Stimulated activated CD4-positive, alpha-beta T cell treated with anti-CD3 and anti-CD28 coated beads, Interleukin-15, amount 100 ng/mL, for 24 hours (primary cell): ENCODE measurements around the gene ICAM3.

Source experiments
- DNase-seq: peaks from one replicate; pipeline ENCODE4 v3.0.0-alpha.2; 2020

ICAM3 gene

DNA sequence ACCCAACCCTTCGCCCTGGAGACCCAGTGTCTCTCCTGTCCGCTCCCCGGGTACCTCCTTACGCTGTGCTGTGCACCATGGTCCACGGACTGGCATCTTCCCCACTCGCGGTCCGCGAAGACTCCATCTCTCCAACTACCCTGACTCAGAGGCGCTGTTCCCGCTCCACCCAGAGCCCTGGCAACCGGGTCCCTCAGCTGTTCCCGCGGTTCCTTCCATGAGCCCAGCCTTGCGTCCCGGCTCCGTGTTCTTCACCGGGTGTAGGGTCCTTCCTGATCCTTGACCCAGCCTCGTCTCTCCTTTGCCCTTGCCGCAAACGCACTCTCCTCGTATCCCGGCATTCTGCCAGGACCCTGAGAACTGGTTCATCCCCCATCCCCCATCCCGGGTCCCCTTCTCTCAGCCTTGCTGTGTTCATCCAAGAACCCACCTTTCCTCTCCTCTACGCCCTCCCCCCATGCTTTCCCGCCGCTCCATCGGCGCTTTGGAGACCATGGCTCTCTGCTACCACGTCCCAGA is 49.0 kb downstream of the ICAM3 start:
- peak; percentile 29 for DNase-seq

DNA sequence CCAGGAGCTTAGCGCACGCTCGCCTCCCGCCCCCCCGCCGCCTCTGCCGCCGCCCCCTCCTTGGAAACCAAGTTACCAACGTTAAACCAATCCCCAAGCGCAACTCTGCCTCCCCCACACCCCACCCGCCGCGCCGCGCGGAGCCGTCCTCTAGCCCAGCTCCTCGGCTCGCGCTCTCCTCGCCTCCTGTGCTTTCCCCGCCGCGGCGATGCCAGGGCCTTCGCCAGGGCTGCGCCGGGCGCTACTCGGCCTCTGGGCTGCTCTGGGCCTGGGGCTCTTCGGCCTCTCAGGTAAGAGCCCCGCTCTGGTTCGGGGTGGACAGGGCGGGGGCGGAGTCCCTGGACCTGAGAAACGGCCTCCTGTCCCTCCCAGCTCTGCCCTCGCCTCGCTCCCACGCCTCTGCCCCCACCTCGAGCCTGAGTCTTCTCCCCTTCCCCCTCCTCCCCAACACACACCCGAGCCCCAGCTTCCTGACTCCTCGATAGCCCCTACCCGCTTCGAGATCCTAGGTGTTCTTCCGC is 49.5 kb downstream of the ICAM3 start, which contains the start of gene ICAM5:
ICAM5 (plus strand) TSS at position 117 of the 521 bp plus-strand sequence; CDS start at position 209, 92 bp downstream.
- DNase-seq, result peak; percentile 61

DNA sequence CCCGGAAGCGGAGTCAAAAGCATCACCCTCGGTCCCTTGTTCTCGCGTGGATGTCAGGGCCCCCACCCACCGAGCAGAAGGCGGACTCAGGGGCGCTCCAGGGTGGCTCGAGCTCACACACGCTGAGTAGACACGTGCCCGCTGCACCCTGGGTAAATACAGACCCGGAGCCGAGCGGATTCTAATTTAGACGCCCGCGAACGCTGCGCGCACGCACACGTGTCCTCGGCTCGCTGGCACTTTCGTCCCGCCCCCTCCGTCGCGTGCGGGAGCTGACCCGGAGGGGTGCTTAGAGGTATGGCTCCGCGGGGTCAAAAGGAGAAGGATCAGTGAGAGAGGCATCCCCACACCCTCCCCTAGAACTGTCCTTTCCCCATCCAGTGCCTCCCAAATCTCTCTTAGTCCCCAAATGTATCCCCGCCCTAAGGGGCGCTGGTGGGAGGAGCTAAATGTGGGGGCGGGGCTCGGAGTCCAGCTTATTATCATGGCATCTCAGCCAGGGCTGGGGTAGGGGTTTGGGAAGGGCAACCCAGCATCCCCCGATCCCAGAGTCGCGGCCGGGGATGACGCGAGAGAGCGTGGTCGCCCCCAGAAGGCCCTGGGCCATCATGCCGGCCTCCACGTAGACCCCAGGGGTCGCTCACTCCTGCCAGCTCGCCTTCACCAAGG is 50.1 kb downstream of the ICAM3 start:
- peak; percentile 80 for DNase-seq

DNA sequence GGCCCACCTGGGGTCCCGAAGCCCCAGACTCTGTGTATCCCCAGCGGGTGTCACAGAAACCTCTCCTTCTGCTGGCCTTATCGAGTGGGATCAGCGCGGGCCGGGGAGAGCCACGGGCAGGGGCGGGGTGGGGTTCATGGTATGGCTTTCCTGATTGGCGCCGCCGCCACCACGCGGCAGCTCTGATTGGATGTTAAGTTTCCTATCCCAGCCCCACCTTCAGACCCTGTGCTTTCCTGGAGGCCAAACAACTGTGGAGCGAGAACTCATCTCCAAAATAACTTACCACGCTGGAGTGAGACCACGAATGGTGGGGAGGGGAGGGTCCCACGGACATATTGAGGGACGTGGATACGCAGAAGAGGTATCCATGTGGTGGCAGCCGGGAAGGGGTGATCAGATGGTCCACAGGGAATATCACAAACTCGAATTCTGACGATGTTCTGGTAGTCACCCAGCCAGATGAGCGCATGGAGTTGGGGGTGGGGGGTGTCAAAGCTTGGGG is 50.7 kb downstream of the ICAM3 start:
- DNase-seq, result peak; percentile 73

DNA sequence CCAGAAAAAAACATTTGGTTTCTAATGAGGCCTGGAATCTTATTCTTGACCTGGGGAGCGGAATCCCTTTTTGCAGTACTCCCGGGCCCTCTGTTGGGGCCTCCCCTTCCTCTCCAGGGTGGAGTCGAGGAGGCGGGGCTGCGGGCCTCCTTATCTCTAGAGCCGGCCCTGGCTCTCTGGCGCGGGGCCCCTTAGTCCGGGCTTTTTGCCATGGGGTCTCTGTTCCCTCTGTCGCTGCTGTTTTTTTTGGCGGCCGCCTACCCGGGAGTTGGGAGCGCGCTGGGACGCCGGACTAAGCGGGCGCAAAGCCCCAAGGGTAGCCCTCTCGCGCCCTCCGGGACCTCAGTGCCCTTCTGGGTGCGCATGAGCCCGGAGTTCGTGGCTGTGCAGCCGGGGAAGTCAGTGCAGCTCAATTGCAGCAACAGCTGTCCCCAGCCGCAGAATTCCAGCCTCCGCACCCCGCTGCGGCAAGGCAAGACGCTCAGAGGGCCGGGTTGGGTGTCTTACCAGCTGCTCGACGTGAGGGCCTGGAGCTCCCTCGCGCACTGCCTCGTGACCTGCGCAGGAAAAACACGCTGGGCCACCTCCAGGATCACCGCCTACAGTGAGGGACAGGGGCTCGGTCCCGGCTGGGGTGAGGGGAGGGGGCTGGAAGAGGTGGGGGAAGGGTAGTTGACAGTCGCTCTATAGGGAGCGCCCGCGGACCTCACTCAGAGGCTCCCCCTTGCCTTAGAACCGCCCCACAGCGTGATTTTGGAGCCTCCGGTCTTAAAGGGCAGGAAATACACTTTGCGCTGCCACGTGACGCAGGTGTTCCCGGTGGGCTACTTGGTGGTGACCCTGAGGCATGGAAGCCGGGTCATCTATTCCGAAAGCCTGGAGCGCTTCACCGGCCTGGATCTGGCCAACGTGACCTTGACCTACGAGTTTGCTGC is 52.4 kb downstream of the ICAM3 start, which contains the start of gene ICAM4:
ICAM4 (plus strand) TSS at position 153 of the 935 bp plus-strand sequence; CDS start at position 211, 58 bp downstream.
- peak; percentile 63 for DNase-seq

DNA sequence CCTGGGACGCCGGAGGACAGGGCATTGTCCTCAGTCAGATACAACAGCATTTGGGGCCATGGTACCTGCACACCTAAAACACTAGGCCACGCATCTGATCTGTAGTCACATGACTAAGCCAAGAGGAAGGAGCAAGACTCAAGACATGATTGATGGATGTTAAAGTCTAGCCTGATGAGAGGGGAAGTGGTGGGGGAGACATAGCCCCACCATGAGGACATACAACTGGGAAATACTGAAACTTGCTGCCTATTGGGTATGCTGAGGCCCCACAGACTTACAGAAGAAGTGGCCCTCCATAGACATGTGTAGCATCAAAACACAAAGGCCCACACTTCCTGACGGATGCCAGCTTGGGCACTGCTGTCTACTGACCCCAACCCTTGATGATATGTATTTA is 54.0 kb downstream of the ICAM3 start:
- DNase-seq, result no peak

DNA sequence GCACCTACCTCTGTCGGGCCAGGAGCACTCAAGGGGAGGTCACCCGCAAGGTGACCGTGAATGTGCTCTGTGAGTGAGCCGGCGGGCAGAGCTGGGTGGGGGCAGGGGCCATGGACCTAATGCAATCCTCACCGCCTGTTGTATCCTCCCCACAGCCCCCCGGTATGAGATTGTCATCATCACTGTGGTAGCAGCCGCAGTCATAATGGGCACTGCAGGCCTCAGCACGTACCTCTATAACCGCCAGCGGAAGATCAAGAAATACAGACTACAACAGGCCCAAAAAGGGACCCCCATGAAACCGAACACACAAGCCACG is 54.5 kb downstream of the ICAM3 start:
- DNase-seq, result no peak

DNA sequence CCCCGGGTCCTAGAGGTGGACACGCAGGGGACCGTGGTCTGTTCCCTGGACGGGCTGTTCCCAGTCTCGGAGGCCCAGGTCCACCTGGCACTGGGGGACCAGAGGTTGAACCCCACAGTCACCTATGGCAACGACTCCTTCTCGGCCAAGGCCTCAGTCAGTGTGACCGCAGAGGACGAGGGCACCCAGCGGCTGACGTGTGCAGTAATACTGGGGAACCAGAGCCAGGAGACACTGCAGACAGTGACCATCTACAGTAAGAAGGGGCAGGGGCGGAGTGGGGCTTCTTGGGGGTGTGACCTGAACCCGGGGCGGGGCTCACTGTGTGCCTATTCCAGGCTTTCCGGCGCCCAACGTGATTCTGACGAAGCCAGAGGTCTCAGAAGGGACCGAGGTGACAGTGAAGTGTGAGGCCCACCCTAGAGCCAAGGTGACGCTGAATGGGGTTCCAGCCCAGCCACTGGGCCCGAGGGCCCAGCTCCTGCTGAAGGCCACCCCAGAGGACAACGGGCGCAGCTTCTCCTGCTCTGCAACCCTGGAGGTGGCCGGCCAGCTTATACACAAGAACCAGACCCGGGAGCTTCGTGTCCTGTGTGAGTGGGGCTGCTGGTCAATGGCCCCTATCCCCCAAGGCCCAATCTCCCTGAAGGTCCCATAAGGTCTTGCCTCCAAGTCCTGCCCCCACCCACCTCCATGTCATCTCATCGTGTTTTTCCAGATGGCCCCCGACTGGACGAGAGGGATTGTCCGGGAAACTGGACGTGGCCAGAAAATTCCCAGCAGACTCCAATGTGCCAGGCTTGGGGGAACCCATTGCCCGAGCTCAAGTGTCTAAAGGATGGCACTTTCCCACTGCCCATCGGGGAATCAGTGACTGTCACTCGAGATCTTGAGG is 55.1 kb downstream of the ICAM3 start:
- no peak for DNase-seq
